ENCODE measurements around the gene ACVR1.
A peak's percentile ranks its signal among the peaks of the same experiment; 100 is the strongest.
"Not testable (repeated sequence)": the region's sequence is repeated elsewhere in the genome, so short reads cannot be mapped to it uniquely, and the experiment has no call there.

The ACVR1 gene

DNA sequence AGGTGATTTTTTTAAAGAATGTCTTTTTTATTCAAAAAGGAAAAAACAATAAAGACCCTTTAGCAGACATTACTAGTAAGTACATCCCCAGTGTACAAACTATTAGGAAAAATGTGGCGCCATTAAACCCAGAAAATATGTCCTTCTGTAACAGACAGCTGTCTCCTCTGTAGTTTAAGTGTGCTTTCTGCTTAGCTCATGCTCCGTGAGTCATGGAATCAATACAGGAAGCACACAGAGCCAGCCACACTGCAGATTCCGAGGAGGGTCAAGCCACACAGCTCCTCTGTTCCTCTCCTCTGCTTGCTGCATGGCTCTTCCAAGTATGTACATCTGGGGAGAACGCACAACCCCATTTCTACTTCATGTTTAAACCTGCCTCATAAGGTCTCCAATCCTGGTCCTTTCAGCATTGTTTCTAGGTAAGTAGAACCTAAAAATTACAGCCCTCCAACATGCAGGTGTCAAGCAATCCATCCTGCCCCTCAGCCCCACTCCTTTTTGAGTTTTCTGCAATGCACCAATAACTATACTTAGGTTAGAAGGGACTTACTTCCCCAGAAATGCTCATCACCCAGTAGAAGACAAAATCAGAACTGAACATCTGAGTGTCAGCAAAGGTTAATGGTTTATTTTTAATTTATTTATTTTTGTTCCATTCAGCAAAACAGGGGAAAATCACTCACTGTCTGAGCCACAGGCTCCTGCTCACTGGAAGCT, 37.5 kb downstream of the ACVR1 start:
- DNase-seq (ENCODE audit: low spot score): peak; percentile 25
- Mint-ChIP-seq H3K4me1 (ENCODE audit: low read depth) (peaks cover 42% of the 10 kb centered on the region), H3K27ac (peak overlapping the region; percentile 59), H3K27me3 (ENCODE audit: low read depth) (no peaks in the 10 kb centered on the region), H3K9me3 (no peaks in the 10 kb centered on the region), H3K4me3 (peak overlapping the region; percentile 58), H3K36me3 (ENCODE audit: low read depth) (peaks cover 15% of the 10 kb centered on the region)

- no peak for DNase-seq (ENCODE audit: low spot score)
- no peaks in the 10 kb centered on the region for H3K27me3 Mint-ChIP-seq (ENCODE audit: low read depth)
- H3K9me3 Mint-ChIP-seq: no peaks in the 10 kb centered on the region
- H3K36me3 Mint-ChIP-seq (ENCODE audit: low read depth): peaks cover 15% of the 10 kb centered on the region
- H3K4me3 Mint-ChIP-seq: peak overlapping the region; percentile 58
- H3K4me1 Mint-ChIP-seq (ENCODE audit: low read depth): peaks cover 44% of the 10 kb centered on the region
- H3K27ac Mint-ChIP-seq: peak overlapping the region; percentile 10
These were observed 38.2 kb downstream of the ACVR1 start for GRCh38 chr2:157837851-157838441.

- no peak for DNase-seq (ENCODE audit: low spot score)
- Mint-ChIP-seq H3K9me3 (no peaks in the 10 kb centered on the region), H3K4me1 (ENCODE audit: low read depth) (peaks cover 45% of the 10 kb centered on the region), H3K27ac (peak overlapping the region; percentile 4), H3K4me3 (no peak overlapping the region), H3K36me3 (ENCODE audit: low read depth) (peaks cover 15% of the 10 kb centered on the region), H3K27me3 (ENCODE audit: low read depth) (no peaks in the 10 kb centered on the region)
These were observed 39.6 kb downstream of the ACVR1 start for GRCh38 chr2:157836531-157836930.

- H3K4me1 Mint-ChIP-seq (ENCODE audit: low read depth): peaks cover 49% of the 10 kb centered on the region
These were observed 40.7 kb downstream of the ACVR1 start for GRCh38 chr2:157835425-157835824.

DNA sequence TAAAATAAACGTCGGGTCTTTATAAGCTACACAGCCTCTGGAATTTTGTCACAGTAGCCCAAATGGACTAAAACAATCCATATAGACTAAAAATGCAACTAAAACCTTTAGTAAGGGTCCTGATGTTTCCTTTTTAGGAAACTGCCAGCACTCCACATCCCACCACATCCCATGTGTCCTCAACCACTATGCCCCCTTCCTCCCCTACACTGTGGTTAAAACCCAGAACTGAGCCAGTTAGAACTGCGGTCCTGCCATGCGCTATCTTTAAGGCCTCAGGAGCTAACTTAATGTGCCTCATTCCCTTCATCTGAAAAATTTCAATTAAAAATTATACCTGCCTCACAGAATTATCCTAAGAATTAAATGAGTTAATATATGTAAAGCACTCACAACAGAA, 41.1 kb downstream of the ACVR1 start:
- Mint-ChIP-seq H3K4me1 (ENCODE audit: low read depth) (peaks cover 49% of the 10 kb centered on the region), H3K9me3 (no peaks in the 10 kb centered on the region)

More at GRCh38 chr2:157835425-157835824, 40.7 kb downstream of the ACVR1 start:
- Mint-ChIP-seq H3K9me3 (no peaks in the 10 kb centered on the region), H3K27me3 (ENCODE audit: low read depth) (no peaks in the 10 kb centered on the region), H3K27ac (no peak overlapping the region), H3K4me3 (no peak overlapping the region), H3K36me3 (ENCODE audit: low read depth) (peaks cover 20% of the 10 kb centered on the region)
- no peak for DNase-seq (ENCODE audit: low spot score)

DNA sequence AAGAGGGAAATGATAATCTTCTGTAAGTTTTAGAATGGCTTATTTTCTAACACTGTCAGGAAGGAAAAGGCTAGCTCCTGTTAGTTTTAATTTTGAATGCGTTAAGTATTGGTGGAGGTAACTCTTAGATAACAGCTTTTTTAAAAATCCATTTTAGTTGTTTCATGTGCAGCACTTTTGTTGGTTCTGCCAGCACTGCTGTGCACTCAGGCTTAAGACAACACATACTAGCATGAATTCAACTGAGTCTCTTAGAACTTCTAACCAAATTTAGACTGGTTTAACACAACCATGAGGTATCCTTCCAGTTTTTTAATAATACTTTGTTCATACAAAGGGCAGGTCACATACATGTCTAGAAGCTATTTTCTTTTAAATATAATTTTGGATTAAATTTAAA, 42.4 kb downstream of the ACVR1 start:
- H3K36me3 Mint-ChIP-seq (ENCODE audit: low read depth): peaks cover 23% of the 10 kb centered on the region

More for the DNA sequence above, 41.1 kb downstream of the ACVR1 start:
- Mint-ChIP-seq H3K36me3 (ENCODE audit: low read depth) (peaks cover 20% of the 10 kb centered on the region), H3K27me3 (ENCODE audit: low read depth) (no peaks in the 10 kb centered on the region), H3K27ac (no peak overlapping the region), H3K4me3 (no peak overlapping the region)
- DNase-seq (ENCODE audit: low spot score): no peak

DNA sequence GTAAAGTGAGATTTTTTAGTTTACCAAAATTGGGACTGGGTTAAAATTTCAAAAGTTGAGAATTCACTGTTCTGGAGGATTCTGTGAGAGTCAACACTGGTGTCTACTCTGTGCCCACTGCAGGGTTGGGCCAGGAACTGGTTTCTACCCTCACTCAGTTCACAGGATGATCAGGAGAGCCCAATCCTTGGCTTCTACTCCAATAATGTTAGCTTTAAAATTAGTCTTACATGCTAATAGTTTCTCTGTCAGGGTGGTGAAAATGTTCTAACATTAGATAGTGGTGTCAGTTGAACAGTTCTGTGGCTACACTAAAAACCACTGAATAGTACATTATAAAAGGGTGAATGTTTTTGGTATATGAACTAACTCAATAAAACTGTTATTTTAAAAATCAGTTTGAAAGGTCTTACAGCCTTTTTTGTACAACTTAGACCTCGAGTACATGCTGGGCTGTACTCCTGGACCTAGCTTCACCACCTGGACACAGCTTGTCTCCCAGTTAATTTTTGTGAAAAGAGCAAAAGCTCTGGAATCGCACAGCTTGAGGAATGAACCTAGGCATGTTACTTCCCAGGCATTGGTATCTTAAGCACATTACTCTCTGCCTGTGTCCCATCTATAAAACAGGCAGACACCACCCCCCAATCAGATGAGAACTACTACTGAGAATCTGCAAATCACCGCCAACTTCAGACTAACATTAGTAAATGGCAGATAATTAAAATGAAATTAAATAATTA, 44.4 kb downstream of the ACVR1 start:
- Mint-ChIP-seq H3K4me3 (no peak overlapping the region), H3K9me3 (no peaks in the 10 kb centered on the region), H3K4me1 (ENCODE audit: low read depth) (peaks cover 24% of the 10 kb centered on the region), H3K36me3 (ENCODE audit: low read depth) (peaks cover 18% of the 10 kb centered on the region), H3K27me3 (ENCODE audit: low read depth) (no peaks in the 10 kb centered on the region), H3K27ac (no peak overlapping the region)
- DNase-seq (ENCODE audit: low spot score): no peak

More for the DNA sequence above, 42.4 kb downstream of the ACVR1 start:
- no peaks in the 10 kb centered on the region for H3K27me3 Mint-ChIP-seq (ENCODE audit: low read depth)
- no peaks in the 10 kb centered on the region for H3K9me3 Mint-ChIP-seq
- no peak overlapping the region for H3K4me3 Mint-ChIP-seq
- H3K4me1 Mint-ChIP-seq (ENCODE audit: low read depth): peaks cover 41% of the 10 kb centered on the region
- H3K27ac Mint-ChIP-seq: no peak overlapping the region
- DNase-seq (ENCODE audit: low spot score): no peak

DNA sequence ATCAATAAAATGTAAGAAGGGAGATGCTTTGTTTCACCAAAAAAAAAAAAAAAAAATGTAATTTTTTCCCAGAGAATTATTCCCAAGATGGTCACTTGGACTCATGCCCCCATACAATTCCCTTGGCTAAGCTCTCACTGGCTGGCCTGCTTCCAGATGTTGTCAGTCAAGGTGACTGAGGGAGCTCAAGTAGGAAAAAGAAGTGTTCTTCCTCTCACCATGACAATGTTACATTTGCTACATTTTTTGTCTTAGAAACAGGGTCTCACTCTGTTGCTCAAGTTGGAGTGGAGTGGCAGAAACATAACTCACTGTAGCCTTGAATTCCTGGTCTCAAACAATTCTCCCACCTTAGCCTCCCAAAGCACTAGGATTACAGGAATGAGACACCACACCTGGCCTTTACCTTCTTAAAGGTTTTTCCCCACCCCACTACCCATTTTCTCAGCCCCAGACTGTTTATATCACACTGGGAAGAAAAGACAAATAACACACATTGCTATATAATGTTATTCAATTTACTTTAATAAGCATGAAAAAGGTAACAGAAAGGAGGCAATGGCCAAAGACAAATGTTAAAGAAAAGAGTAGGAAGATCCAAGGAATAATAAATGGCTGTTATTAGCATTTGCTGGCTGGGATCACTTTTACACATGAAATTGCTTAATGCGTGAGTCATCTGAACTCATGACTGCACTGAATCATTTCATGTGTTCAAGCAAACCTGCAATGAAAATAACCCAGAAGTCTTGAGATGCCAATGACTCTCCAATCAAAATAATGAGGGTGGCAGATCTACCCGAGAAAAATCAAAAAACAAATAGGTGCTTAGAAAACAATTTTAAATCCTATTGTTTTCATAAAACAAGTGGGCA, 45.2 kb downstream of the ACVR1 start:
- H3K4me1 Mint-ChIP-seq (ENCODE audit: low read depth): peaks cover 15% of the 10 kb centered on the region
- H3K27me3 Mint-ChIP-seq (ENCODE audit: low read depth): no peaks in the 10 kb centered on the region
- DNase-seq (ENCODE audit: low spot score): no peak
- peaks cover 13% of the 10 kb centered on the region for H3K36me3 Mint-ChIP-seq (ENCODE audit: low read depth)
- no peak overlapping the region for H3K4me3 Mint-ChIP-seq
- H3K9me3 Mint-ChIP-seq: no peaks in the 10 kb centered on the region
- H3K27ac Mint-ChIP-seq: no peak overlapping the region

DNA sequence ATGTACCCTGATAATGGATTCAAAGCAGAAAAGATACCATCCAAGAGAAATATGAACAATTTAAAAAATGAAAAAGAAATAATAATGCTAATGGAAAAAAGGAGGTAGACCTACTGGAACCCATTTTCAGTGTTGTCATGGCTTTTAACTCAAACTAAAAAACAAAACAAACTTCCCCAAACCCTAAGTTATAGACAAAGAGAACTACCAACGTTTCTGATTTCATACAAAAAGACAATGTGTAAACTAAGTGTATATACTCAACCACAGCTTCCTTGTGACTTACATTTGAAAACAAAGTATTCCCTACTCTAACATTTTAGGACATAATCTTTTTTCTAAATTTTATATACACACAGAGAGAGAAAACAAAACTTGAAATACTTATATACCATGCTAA, 45.9 kb downstream of the ACVR1 start:
- Mint-ChIP-seq H3K27me3 (ENCODE audit: low read depth) (no peaks in the 10 kb centered on the region), H3K36me3 (ENCODE audit: low read depth) (peaks cover 18% of the 10 kb centered on the region), H3K4me1 (ENCODE audit: low read depth) (peaks cover 11% of the 10 kb centered on the region), H3K9me3 (no peaks in the 10 kb centered on the region), H3K27ac (no peak overlapping the region), H3K4me3 (no peak overlapping the region)
- no peak for DNase-seq (ENCODE audit: low spot score)

GRCh38 chr2:157827377-157827776, 48.8 kb downstream of the ACVR1 start:
- Mint-ChIP-seq H3K27me3 (ENCODE audit: low read depth) (no peaks in the 10 kb centered on the region), H3K27ac (no peak overlapping the region), H3K9me3 (no peaks in the 10 kb centered on the region), H3K4me3 (no peak overlapping the region), H3K36me3 (ENCODE audit: low read depth) (peaks cover 18% of the 10 kb centered on the region), H3K4me1 (ENCODE audit: low read depth) (peaks cover 9% of the 10 kb centered on the region)
- no peak for DNase-seq (ENCODE audit: low spot score)

- H3K36me3 Mint-ChIP-seq (ENCODE audit: low read depth): peaks cover 18% of the 10 kb centered on the region
- H3K27me3 Mint-ChIP-seq (ENCODE audit: low read depth); H3K9me3 Mint-ChIP-seq; H3K4me3 Mint-ChIP-seq; H3K27ac Mint-ChIP-seq; DNase-seq (ENCODE audit: low spot score); H3K4me1 Mint-ChIP-seq (ENCODE audit: low read depth): not testable (repeated sequence)
These were observed 49.5 kb downstream of the ACVR1 start for GRCh38 chr2:157826644-157827043.

DNA sequence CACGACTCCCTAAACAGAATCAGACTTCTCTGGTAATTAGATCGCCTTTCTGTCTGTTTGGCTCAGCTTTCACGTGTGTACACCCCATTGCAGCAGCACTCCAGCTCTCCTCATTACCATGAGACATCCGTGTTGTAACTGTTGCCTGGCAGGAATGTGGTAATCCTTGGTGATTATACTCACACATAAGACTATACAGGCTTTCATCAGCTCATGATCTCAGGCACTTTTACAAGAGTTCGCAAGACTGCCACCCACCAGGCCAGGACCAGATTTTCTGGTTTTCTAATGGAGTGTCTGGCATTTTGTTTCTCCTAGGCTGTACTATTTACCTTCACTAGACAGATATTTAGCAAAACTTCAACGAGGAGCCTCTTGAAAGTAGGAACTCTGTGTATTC, 50.2 kb downstream of the ACVR1 start:
- Mint-ChIP-seq H3K4me1 (ENCODE audit: low read depth) (peaks cover 5% of the 10 kb centered on the region), H3K9me3 (no peaks in the 10 kb centered on the region), H3K4me3 (no peak overlapping the region), H3K27ac (no peak overlapping the region), H3K36me3 (ENCODE audit: low read depth) (peaks cover 17% of the 10 kb centered on the region), H3K27me3 (ENCODE audit: low read depth) (no peaks in the 10 kb centered on the region)
- DNase-seq (ENCODE audit: low spot score): no peak

- Mint-ChIP-seq H3K9me3 (no peaks in the 10 kb centered on the region), H3K4me1 (ENCODE audit: low read depth) (peaks cover 5% of the 10 kb centered on the region), H3K36me3 (ENCODE audit: low read depth) (peaks cover 14% of the 10 kb centered on the region), H3K27me3 (ENCODE audit: low read depth) (no peaks in the 10 kb centered on the region), H3K27ac (no peak overlapping the region), H3K4me3 (no peak overlapping the region)
- no peak for DNase-seq (ENCODE audit: low spot score)
These were observed 53.1 kb downstream of the ACVR1 start for GRCh38 chr2:157822993-157823392.
